ENCODE measurements around the gene SIRT5.

Gene SIRT5

DNA sequence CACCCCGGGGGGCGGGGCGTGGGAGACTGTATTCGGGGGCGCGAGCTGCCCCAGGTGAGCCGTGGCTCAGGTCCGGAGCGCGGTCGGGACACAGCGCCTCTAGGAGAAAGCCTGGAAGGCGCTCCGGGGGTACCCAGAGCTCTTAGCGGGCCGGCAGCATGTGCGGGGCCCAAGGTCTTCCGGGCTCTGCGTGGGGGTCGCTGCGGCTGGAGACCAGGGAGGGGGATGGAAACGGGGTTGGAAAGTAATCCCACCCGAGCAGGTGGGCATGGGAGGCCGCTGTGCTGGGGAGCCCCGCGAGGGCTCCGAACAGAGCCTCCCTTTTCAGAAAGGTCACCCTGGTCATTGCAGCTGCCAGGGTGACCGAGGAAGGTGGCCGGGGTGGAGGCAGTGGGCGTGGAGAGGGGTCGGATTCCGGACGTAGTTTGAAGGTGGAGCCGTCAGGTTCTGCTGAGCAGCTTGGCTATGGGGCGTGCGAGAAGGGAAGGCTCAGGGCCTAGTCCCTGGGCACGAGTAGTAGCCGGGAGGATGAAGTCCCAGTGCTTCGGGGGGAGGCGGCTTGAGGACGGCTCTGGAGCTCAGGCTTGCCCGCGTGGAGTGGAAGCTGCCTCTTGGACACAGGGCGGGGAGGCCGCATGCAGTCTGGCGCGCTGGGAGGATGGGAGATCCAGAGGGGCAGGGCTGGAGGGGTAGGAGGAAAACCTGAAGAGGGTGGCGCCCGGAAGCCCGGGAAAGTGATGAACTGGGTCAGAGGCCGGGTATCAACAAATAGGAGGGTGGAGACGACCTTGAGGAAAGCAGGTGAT lies at the start of gene SIRT5:
Gene SIRT5, plus strand, starts transcription at position 31 of the 806 bp plus-strand sequence. CDS start 9,510 bp downstream, outside the sequence.
- TF ChIP-seq, protein P1, sequence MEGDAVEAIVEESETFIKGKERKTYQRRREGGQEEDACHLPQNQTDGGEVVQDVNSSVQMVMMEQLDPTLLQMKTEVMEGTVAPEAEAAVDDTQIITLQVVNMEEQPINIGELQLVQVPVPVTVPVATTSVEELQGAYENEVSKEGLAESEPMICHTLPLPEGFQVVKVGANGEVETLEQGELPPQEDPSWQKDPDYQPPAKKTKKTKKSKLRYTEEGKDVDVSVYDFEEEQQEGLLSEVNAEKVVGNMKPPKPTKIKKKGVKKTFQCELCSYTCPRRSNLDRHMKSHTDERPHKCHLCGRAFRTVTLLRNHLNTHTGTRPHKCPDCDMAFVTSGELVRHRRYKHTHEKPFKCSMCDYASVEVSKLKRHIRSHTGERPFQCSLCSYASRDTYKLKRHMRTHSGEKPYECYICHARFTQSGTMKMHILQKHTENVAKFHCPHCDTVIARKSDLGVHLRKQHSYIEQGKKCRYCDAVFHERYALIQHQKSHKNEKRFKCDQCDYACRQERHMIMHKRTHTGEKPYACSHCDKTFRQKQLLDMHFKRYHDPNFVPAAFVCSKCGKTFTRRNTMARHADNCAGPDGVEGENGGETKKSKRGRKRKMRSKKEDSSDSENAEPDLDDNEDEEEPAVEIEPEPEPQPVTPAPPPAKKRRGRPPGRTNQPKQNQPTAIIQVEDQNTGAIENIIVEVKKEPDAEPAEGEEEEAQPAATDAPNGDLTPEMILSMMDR (IDR thresholded peaks at IDR 0.05; ENCODE audit: extremely low read depth, missing control alignments): no peak
- DNase-seq (ENCODE audit: low spot score): peak; percentile 80

DNA sequence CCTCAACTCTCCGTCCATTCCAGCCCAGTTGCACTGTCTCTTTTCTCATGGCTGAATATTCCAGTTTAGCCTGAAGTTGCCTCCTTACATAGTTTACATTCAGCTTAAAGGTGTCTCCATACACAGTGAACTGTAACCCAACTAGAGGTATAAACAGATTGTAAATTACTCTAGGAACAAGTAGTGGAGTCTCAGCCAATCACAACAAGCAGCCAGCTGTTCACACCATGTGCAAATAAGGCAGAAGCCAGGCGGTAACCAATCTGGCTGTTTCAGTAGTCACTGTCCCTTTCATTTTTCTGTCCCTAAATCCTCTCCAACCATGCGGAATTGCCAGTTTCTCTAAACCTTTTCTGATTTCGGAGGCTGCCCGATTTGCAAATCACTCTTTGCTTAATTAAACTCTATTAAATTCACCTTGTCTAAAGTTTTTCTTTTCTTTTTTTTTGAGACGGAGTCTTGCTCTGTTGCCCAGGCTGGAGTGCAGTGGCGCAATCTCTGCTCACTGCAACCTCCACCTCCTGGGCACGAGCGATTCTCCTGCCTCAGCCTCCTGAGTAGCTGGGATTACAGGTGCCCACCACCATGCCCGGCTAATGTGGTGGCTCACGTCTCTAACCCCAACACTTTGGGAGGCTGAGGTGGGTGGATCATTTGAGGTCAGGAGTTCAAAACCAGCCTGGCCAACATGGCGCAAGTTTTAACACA lies 49.4 kb upstream of the SIRT5 start:
- no peak for DNase-seq (ENCODE audit: low spot score)
- TF ChIP-seq, protein P1 (IDR thresholded peaks at IDR 0.05; ENCODE audit: extremely low read depth, missing control alignments): no peak

DNA sequence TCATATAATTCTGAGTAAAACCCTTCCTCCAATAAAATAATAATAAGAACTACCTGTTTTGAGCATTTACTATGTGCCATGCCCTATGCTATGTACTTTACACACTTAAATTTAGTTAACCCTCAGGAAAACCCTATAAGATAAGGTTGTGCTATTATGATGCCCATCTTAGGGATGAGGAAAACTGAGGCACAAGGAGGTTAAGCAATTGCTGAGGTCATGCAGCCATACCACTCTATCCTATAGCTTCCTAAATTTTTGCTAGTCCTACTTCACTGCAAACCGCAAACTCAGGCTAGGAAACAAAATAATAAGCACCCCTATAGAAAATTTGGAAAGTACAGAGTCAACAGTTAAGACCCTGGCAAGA lies 48.1 kb upstream of the SIRT5 start:
- TF ChIP-seq, protein P1 (IDR thresholded peaks at IDR 0.05; ENCODE audit: extremely low read depth, missing control alignments): no peak
- no peak for DNase-seq (ENCODE audit: low spot score)

DNA sequence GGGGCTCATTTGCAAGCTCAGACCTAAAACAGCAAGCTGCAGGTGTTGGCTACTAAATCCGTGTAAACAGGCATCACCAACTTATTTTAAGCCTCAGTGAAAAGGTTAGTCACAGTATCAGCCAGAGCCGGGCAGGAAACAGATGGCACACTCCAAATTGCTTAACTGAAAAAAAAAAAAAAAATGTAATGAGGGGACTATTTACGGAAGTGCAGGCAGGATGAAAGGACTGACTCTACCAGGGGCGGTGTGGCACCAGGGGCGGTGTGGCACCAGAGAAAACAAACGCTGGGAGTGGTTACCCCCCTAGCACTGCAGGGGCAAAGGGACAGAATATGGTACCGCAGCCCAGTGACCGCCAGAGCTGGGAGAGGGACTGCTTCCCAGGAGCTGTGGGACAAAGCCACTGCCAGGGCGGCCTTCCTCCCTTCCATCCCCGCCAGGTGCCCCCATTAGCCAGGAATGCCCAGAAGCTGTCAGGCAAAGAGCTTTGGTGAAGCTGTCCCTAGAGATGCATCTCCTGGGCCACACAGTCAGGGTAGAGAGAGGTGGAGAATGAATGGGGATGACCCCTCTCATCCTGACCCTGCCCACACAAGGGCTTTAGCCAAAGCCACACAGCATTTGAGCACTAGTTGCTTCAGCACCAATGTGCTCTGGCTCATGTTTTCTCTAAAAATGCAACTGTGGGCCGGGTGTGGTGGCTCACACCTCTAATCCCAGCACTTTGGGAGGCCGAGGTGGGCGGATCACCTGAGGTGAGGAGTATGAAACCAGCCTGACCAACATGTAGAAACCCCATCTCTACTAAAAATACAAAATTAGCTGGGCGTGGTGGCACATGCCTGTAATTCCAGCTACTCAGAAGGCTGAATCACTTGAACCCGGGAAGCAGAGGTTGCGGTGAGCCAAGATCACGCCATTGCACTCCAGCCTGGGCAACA lies 47.4 kb upstream of the SIRT5 start:
- TF ChIP-seq, protein P1 (IDR thresholded peaks at IDR 0.05; ENCODE audit: extremely low read depth, missing control alignments): no peak

DNA sequence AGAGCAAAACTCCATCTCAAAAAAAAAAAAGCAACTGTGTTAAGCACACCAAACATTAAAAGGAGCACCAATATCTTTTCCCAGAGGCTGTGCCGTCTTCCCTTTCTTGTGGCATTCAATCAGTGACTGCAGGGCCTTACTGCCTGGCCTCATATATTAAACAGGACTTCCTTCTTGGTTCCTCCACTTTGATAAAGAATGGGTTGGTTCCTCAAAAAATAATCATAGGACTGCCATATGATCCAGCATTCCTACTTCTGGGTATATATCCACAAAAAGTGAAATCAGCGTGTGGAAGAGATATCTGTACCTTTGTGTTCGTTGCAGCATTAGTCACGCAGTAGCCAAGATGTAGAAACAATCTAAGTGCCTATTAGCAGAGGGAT lies 46.7 kb upstream of the SIRT5 start:
- TF ChIP-seq, protein P1 (IDR thresholded peaks at IDR 0.05; ENCODE audit: extremely low read depth, missing control alignments): no peak
- DNase-seq (ENCODE audit: low spot score): no peak

More for the DNA sequence above, 47.4 kb upstream of the SIRT5 start:
- DNase-seq (ENCODE audit: low spot score): peak; percentile 45

DNA sequence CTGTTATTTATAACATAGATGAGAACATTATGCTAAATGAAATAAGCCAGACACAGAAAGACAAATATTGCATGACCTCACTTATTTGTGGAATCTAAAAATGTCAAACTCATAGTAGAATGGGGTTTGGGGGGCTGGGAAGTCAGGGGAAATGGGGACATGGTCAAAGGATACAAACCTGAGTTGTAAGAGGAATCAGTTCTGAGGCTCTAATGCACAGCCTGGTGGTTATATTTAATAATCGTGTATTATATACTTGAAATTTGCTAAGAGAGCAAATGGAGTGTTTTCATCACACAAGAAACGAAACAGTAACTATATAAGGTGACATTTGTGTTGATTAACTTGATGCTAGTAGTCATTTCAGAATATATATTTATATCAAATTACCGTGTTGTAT lies 46.2 kb upstream of the SIRT5 start:
- no peak for DNase-seq (ENCODE audit: low spot score)

More for the DNA sequence above, 46.2 kb upstream of the SIRT5 start:
- TF ChIP-seq, protein P1 (IDR thresholded peaks at IDR 0.05; ENCODE audit: extremely low read depth, missing control alignments): no peak

All from GM20000 (cell line).